Suppressor macrophage treated with lipopolysaccharide for 4 hours (primary cell): ENCODE results near the gene SYCN.
"Not testable (repeated sequence)": the region's sequence is repeated elsewhere in the genome, so short reads cannot be mapped to it uniquely, and the experiment has no call there.

Experiments used
- DNase-seq: peaks from one replicate; pipeline ENCODE4 v3.0.0-alpha.2; 2020

The SYCN gene, protein sequence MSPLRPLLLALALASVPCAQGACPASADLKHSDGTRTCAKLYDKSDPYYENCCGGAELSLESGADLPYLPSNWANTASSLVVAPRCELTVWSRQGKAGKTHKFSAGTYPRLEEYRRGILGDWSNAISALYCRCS

DNA sequence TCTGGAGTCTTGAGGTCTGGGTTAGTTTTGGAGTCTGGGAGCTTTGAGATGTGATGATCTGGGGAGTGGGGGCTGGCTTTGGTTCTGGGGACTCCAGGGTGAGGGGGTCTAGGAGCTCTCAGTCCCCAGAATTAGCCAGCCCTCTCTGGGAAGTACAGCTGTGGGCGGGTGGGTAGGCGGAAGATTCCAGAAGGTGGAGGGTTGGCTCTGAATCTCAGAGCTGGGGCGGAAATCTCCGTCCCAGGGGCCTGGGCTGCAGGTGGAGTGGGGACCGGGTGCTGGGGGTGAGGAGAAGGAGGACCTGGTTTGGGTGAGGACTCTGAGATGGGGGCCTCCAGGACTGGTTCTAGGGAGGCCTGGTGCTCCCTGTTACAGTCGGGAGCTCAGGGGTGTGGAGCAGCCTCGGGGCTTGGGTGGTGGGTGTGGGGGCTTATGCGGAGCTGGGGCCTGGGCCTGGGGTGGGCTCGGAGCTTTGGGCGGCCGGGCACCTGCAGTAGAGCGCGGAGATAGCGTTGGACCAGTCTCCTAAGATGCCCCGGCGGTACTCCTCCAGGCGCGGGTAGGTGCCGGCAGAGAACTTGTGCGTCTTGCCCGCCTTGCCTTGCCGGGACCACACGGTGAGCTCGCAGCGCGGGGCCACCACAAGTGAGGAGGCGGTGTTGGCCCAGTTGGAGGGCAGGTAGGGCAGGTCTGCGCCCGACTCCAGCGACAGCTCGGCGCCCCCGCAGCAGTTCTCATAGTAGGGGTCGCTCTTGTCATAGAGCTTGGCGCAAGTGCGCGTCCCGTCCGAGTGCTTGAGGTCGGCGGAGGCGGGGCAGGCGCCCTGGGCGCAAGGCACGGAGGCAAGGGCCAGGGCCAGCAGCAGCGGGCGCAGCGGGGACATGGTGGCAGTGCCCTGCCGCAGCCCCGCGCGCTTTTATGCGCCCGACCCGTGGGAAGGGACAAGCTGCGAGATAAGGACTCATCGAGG, at the start of gene SYCN:
Gene SYCN (minus strand): TSS at position 892 of the 970 bp plus-strand sequence. CDS start 9 bp downstream, at position 883.
- DNase-seq: no peak

DNA sequence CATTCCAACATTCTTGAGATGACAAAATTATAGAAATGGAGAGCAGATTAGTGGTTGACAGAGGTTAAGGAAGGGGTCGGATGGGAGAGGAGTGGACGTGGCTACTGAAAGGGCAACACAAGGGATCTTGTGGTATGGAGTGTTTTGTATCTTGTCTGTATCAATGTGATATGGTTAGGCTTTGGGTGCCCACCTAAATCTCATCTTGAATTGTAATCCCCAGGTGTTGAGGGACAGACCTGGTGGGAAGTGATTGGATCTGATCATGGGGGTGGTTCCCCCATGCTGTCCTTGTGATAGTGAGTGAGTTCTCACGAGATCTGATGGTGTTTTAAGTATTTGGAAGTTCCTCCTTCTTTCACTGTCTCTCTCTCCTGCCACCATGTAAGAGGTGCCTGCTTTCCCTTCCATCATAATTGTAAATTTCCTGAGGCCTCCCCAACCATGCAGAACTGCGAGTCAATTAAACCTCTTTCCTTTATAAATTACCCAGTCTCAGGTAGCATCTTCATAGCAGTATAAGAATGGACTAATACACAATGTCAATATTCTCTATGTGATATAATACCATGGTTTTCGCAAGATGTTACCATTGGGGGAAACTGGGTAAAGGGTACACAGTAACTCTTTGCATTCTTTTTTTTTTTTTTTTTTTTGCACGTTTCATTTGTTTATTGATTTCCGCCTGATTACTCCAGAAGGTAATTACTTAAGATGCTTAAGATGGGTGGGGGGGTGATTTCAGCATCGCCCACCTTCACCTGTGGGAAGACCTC, 49.5 kb upstream of the SYCN start:
- no peak for DNase-seq

DNA sequence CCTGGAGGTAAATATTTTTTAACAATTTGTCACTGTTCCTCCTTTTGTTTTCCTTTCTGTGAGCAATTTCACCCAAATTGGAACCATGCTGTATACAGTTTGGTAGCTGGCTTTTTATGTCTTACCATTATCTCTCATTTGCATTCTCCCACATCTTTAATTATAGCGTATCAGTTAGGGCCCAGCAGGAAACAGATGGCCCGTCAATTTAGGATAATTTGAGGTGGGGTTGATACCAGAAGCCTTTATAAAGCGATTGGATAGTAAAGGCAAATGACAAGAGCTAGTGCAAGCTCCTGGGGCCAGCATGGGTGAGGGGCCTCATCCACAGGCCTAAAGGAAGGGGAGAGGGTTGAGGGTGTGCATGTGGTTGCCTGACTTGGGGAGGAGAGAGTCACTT, 48.4 kb upstream of the SYCN start:
- no peak for DNase-seq

DNA sequence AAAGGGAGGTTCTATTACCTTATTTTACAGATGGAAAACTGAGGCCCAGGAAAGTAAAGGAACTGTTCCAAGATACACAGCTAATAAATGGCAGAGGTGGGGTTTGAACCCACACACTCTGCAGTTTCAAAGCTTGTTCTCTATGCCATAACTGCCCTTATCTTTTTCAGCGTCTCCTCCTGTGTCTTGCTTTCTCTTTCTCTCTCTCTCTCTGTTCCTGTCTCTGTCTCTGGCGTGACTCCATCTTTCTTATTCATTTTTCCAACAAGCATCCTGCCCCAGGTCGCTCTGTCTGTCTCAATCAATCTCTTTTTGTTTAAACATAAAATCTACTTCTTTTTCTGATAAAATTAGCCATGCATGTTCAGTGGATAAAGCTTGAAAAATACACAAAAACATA, 47.8 kb upstream of the SYCN start:
- DNase-seq: no peak

DNA sequence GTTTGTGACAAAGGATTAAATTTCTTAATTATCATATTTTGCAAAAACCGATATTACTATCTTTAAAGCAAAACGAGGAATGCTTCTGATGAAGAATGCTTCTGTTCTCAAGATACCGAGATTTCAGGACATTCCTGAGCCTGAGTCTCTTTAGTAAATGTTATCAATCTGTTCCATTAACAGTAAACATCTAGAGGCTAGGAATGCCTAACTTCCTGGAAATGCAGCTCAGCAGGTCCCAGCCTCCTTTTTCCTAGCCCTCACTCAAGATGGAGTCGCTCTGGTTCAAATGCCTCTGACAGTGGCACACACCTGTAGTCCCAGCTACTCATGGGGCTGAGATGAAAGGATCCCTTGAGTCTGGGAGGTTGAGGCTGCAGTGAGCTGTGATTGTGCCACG, 47.0 kb upstream of the SYCN start:
- DNase-seq: no peak

DNA sequence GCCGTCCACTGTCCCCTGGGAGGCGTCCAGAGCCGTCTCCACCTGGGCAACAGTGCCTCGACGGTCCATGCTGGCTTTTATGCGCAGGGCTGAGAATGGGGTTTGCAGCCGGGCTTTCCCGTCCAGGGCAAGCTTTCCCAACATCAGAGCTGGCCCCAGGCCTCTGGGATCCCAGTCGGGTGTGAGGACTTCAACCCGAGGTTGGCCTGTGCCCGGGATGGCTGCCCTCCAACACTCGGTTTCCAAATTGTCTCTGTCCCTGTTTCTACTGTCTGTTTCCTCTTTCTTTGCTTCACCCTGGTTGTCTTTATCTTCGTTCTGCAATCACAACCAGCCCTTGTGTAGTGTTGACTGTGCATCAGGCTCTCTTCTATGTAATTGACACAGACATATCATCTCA, 44.7 kb upstream of the SYCN start, which contains the start of gene IFNL4:
Gene IFNL4 (minus strand): TSS at position 51 of the 400 bp plus-strand sequence.
- DNase-seq: no peak

DNA sequence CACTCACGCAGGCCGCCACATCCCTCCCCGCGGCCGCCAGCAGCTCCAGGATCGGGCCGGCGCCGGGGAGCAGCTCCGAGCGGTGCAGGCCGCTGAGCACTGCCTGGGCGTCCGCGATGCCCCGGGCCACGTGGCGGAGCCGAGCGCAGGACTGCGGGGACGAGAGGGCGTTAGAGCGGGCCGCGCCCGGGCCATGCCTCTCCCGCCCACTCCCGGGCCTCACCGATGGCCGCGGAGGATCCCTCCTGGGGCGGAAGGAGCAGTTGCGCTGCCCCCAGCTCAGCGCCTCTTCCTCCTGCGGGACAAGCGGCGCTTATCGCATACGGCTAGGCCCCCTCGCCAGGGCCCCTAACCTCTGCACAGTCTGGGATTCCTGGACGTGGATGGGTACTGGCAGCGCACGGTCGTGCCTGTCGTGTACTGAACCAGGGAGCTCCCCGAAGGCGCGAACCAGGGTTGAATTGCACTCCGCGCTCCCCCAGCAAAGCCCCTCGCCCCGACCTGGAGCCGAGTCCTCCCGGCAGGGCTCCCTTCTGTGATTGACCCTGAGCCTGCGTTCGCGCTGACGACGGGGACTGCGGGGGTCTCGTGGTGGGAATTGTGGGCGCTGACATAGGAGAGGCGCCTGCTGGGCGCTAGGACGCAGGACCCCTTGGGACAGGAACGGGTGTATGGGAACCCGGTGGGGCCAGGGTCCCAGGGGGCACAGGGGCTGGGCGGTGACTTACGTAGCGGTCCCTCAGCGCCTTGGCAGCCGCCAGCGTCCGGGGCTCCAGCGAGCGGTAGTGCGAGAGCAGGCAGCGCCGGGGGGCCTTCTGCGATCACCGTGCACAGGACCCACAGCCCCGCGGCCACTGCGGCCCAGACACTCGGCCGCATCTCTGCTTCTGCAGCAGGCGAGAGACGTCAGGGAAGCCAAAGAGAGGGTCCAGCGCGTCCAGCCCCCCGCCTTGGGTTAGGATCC, 43.9 kb upstream of the SYCN start:
- no peak for DNase-seq

DNA sequence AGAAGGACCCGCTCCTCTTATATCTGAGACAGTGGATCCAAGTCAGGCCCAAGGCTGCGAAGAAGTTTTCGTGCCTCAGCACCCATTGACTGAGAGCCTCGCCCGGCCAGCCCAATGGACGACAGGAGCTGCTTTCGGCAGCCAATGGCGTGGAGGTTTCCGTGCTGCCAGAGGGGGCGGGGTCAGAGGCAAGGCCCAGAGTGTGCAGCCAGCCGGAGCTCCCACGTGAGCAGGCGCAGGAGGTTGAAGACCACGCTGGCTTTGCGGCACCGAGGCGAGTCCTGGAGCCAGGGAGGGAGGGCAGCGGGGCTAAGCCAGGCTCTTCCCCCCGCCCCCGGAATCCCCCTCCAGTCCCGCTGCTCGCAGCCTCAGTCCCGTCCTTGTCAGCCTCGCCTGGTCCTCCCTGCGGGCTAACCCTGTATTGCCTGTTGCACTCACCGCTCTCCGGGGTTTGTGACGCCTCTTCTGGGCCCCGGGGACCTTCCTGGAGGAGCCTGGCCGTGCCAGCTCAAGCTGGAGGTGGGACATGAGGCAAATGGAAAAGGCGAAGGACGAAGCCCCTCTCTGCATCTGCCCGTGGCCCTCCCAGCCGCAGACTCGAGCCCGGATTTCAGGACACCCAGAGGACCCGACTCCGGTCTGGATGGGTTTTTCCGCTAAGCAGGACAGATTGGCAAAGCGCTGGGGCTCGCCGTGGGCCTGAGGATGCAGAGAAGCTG, 43.0 kb upstream of the SYCN start:
- no peak for DNase-seq

DNA sequence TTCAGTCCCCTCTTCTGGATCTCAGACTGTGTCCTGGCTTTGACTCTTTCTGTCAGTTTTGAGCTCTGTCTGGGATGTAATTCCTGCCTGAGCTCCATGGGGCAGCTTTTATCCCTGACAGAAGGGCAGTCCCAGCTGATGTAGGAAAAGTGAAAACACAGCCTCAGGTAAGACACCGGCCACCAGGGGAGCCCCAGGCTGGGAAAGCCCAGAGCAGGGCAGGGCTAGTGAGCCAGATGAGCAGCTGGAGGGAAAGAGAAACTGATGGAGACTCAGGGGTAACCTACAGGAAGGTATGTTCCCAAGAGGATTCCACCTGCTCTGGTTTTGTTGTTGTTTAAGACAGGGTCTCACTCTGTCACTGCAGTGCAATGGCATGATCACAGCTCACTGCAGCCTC, 41.1 kb upstream of the SYCN start:
- DNase-seq: not testable (repeated sequence)

DNA sequence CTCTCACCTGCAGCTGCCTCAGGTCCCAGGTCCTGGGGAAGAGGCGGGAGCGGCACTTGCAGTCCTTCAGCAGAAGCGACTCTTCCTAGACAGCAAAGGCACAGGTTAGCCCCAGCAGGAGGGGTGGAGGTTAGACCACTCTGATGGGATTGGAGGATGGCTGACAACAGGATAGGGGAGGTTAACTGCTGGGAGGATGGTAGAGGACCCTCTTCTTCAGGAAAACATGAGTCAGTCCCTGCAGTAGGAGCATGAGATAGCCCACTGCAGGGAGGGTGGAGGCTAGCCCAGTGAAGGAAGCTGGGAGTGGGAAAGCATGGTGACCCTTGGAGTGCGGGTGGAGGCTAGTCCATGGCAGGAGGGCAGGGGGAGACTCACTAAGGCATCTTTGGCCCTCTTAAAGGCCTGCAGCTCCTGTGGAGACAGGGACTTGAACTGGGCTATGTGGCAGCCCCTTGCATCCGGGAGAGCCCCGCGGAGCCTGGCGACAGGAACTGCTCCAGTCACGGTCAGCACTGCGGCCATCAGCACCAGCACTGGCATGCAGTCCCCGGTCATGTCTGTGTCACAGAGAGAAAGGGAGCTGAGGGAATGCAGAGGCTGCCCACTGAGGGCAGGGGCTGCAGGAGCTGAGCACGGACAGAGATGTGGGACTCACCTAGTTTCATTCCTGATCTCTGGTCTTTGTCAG, 40.5 kb upstream of the SYCN start, which contains the start of gene IFNL3:
Gene IFNL3 (minus strand): TSS at position 597 of the 691 bp plus-strand sequence. CDS start 39 bp downstream, at position 558.
- DNase-seq: not testable (repeated sequence)

DNA sequence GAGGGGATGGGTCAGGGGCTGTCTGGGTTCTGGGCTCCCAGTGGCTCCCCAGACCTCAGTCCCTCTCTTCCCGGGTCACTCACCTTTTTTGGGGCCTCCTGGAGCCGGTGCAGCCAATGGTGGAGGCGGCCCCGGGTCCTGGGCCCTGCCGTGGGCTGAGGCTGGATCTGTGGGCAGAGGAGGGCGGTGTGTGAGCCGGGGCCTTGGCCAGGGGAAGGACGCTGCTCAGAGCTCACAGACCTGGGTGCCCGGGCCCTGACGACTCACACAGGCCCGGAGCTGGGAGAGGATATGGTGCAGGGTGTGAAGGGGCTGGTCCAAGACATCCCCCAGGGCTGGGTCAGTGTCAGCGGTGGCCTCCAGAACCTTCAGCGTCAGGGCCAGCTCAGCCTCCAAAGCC, 39.7 kb upstream of the SYCN start:
- not testable (repeated sequence) for DNase-seq

DNA sequence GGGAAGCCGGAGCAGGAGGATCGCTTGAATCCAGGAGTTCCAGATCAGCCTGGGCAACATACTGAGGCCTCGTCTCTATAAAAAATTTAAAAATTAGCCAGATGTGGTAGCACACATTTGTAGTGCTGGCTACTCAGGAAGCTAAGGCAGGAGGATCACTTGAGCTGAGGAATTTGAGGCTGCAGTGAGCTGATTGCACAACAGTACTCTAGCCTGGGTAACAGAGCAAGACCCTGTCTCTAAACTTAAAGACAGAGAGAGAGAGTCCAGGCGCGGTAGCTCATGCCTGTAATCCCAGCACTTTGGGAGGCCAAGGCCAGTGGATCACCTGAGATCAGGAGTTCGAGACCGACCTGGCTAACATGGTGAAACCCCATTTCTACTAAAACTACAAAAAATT, 36.4 kb upstream of the SYCN start:
- no peak for DNase-seq

DNA sequence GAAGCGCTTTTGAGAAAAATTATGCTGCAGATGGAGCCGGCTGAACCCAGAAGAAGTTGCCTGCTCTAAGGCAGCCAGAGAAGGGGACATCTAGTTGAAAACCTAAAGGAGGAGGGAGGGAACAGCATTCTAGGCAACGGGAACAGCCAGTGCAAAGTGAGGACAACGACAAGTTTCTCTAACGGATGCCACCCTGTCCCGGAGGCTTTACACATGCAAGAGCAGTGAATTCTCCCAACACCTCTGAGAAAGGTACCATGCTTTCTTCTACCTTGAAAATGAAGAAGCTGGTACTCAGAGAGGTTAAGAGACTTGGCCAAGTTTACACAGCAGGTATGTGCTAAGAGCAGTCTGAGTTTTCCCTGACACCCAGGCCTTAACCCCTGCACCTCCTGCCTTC, 34.9 kb upstream of the SYCN start:
- DNase-seq: no peak

DNA sequence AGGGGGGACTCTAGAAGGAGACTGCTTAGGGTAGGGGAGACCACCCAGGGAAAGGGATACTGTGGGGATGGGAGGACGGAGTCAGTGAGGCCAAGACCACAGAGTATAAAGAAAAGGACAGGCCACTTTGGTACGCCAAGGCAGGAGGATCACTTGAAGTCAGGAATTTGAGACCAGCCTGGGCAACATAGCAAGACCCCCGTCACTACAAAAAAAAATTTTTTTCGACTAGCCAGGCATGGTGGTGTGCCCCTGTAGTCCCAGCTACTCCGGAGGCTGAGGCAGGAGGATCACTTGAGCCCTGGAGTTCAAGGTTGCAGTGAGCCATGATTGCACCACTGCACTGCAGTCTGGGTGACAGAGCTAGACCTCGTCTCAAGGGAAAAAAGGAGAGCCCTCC, 34.1 kb upstream of the SYCN start:
- DNase-seq: no peak

DNA sequence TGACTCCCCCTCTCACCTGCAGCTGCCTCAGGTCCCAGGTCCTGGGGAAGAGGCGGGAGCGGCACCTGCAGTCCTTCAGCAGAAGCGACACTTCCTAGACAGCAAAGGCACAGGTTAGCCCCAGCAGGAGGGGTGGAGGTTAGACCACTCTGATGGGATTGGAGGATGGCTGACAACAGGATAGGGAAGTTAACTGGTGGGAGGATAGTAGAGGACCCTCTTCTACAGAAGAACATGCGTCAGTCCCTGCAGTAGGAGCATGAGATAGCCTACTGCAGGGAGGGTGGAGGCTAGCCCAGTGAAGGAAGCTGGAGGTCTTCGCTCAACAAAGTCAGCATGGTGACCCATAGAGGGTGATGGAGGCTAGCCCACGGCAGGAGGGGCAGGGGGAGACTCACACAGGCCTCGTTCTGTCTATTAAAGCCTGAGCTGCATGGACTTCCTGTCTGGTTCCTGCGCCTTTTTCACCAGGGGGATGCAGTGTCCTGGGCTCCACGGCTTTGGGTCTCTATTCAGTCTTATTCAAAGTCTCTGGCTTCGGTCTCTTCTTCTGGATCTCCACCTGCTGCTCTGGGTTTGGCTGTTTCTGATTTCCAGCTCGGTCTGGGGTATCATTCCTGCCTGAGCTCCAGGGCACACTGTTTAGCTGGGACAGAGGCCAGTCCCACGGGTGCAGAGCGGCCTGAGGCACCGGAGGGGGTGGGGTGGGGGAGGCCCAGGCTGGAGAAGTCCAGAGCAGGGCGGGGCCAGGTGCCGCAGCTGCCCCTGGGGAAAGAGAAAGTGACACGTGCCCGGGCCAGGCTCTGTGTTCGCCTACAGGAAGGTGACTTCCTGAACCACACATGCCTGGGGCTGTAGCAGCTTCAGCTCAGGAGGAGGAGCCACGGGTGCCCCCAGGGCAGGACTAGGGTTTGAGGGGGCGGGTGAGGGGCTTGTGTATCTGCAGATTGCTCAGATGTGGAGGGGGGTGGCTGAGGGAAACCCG, 33.4 kb upstream of the SYCN start:
- no peak for DNase-seq

DNA sequence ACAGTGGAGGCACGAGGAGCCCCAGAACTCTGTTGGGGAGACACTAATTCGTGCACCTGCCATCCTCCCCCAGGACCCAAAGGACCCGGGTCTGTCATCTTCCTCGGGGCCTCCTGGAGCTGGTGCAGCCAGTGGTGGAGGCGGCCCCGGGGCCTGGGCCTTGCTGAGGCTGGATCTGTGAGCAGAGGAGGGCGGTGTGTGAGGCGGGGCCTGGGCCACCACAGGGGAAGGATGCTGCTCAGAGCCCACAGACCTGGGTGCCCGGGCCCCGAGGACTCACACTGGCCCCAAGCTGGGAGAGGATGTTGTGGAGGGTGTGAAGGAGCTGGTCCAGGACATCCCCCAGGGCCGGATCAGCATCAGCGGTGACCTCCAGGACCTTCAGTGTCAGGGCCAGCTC, 32.5 kb upstream of the SYCN start:
- no peak for DNase-seq

DNA sequence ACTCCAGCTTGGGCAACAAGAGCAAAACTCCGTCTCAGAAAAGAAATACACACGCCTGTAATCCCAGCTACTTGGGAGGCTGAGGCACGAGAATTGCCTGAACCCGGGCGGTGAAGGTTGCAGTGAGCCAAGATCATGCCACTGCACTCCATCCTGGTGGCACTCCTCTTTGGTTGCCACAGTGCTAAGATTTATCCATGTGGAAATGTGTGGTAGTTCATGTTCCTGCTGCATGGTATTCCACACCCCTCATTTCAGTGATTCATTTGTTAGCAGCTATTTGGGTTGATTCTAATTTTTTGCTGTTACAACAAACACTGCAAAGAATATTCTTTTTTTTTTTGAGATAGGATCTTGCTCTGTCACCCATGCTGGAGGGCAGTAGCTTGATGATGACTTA, 28.6 kb upstream of the SYCN start:
- no peak for DNase-seq

DNA sequence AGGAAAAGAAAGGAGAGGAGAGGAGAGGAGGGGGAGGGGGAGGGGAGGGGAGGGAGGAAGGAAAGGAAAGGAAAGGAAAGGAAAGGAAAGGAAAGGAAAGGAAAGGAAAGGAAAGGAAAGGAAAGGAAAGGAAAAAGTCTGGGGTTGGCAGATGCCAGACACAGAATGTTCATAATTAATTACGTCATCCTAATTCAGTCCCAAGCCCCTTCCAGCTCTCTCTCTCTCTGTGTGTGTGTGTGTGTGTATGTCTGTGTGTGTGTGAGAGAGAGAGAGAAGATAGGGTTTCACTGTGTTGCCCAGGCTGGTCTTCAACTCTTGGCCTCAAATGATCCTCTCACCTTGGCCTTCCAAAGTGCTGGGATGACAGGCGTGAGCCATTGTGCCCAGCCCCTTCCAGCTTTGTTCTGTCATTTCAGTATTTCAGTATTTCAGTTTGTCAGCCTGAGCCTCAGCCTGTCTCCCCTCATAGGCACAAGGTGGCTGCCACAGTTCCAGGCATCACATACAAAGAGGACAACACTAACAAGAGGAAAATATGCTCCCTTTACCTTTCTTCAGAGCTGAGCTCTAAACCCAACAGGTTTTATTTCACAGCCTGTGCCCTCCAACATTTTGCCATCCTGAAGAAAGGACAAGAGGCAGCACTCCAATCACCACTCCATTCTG, 26.2 kb upstream of the SYCN start:
- DNase-seq: no peak

DNA sequence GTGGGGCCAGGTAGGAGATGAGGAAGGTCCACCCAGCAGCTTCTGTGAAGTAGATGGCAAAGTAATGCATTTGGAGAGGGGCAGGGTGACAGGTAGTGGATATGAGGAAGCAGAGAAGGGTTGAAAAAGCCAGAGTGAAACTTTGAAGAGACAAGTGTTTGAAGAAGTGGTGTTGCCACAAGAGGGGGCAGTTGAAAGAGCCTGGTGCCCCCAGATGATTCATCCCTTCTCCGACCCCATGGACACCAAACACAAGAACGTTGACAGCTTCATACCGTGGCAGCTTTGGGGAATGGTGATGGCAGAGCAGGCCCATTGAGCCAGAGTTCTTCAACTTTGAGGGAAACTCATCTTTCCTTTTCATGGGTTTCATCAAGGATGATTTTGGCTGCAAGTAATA, 20.8 kb upstream of the SYCN start:
- DNase-seq: no peak
